Measurements from ENCODE around the gene LRMDA. TPM values are rescaled to one million over a fixed set of nuclear protein-coding genes. Genes with fewer than 3 reads are reported as not detected.

LRMDA gene
- total and polyA plus RNA-seq, 7 donors: 2.8 to 22.2 (median 9.0) TPM

DNA sequence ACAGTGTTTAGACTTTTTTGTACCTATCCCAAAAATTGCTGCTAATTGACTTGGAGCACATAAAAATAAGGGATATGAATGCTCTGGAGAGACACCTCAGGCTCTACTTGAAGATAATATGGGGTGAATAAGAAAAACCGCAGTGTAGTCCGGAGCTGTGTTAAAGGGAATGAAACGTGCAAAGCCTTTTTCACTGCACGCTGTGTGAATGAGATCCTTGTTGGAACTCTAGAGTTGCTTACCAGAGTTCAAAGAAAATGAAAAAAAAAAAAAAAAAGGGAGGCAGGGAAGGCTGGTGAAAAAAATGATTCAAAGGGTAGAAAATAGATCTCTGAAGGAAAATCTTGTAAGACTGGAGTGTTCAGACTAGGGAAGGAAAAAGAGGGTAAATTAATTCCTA is 226.6 kb downstream of the LRMDA start:
- WGBS, 2 donors: 94% methylated on average over 4 of the region's 4 CpGs
- H3K36me3 ChIP-seq: no peaks in the 10 kb centered on the region
- H3K27ac ChIP-seq: no peak overlapping the region
- intact Hi-C loops (cut with DNase I): loop anchor here (5.0 kb wide), 1 partner anchor 146 kb away; no protein-coding TSS in a partner anchor
- no peaks in the 10 kb centered on the region for H3K9me3 ChIP-seq
- H3K4me3 ChIP-seq: no peak overlapping the region
- no peak for TF ChIP-seq POLR2A (IDR thresholded peaks at IDR 0.05)
- no peak for TF ChIP-seq EP300 (IDR thresholded peaks at IDR 0.05)
- TF ChIP-seq, protein P1, sequence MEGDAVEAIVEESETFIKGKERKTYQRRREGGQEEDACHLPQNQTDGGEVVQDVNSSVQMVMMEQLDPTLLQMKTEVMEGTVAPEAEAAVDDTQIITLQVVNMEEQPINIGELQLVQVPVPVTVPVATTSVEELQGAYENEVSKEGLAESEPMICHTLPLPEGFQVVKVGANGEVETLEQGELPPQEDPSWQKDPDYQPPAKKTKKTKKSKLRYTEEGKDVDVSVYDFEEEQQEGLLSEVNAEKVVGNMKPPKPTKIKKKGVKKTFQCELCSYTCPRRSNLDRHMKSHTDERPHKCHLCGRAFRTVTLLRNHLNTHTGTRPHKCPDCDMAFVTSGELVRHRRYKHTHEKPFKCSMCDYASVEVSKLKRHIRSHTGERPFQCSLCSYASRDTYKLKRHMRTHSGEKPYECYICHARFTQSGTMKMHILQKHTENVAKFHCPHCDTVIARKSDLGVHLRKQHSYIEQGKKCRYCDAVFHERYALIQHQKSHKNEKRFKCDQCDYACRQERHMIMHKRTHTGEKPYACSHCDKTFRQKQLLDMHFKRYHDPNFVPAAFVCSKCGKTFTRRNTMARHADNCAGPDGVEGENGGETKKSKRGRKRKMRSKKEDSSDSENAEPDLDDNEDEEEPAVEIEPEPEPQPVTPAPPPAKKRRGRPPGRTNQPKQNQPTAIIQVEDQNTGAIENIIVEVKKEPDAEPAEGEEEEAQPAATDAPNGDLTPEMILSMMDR (IDR thresholded peaks at IDR 0.05): no peak
- TF ChIP-seq POLR2AphosphoS5 (IDR thresholded peaks at IDR 0.05): no peak
- no peak for DNase-seq
- peaks cover 0 to 61% (median 41%) of the 10 kb centered on the region in 4 donors for H3K4me1 ChIP-seq
- no peaks in the 10 kb centered on the region for H3K27me3 ChIP-seq

DNA sequence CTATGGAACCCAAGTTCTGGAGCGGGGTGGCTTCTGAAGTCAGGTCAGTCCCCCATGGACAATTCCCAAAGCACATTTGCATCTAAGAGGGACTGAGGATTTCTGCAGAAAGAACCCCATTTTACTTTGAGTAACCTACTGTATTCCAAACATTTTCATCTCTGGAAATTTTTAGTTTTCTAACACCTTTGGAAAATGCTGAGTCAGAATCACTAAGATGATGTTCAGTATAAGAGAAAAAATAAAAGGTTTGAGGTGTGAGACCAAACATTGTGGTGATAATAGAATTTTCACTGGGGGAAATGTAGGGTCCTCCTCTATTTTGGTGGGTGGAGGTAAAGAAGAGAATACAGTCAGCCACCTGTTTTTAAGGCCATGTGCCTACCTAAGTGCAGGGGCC is 227.1 kb downstream of the LRMDA start:
- no peak for DNase-seq
- no peaks in the 10 kb centered on the region for H3K9me3 ChIP-seq
- intact Hi-C loops (cut with DNase I): loop anchor here (5.0 kb wide), 1 partner anchor 146 kb away; no protein-coding TSS in a partner anchor
- no peaks in the 10 kb centered on the region for H3K36me3 ChIP-seq
- no peak overlapping the region for H3K27ac ChIP-seq
- H3K27me3 ChIP-seq: no peaks in the 10 kb centered on the region
- no peak overlapping the region for H3K4me3 ChIP-seq
- TF ChIP-seq POLR2A (IDR thresholded peaks at IDR 0.05) (no peak), EP300 (IDR thresholded peaks at IDR 0.05) (no peak), POLR2AphosphoS5 (IDR thresholded peaks at IDR 0.05) (no peak)
- TF ChIP-seq, protein P1 (IDR thresholded peaks at IDR 0.05): no peak
- peaks cover 0 to 62% (median 46%) of the 10 kb centered on the region in 4 donors for H3K4me1 ChIP-seq
- 94 to 95% methylated on average over 1 of the region's 1 CpG for WGBS, 2 donors

GRCh38 chr10:75658915-75659314 is 227.5 kb downstream of the LRMDA start:
- H3K4me1 ChIP-seq: peaks cover 0 to 64% (median 49%) of the 10 kb centered on the region in 4 donors

GRCh38 chr10:75660823-75661222 is 229.4 kb downstream of the LRMDA start:
- Histone ChIP-seq H3K36me3 (no peaks in the 10 kb centered on the region), H3K4me1 (peaks cover 0 to 56% (median 37%) of the 10 kb centered on the region in 4 donors), H3K27me3 (no peaks in the 10 kb centered on the region), H3K27ac (peak overlapping the region; percentile 24 to 86 (median 82)), H3K9me3 (no peaks in the 10 kb centered on the region), H3K4me3 (no peak overlapping the region)
- TF ChIP-seq EP300 (IDR thresholded peaks at IDR 0.05) (no peak), POLR2A (IDR thresholded peaks at IDR 0.05) (no peak), POLR2AphosphoS5 (IDR thresholded peaks at IDR 0.05) (no peak)
- TF ChIP-seq, protein P1 (IDR thresholded peaks at IDR 0.05): no peak
- DNase-seq: no peak
- WGBS, 2 donors: 59 to 78% methylated on average over 7 of the region's 7 CpGs
- intact Hi-C loops (cut with DNase I): loop anchor here (10.0 kb wide), 1 partner anchor 424 kb away; no protein-coding TSS in a partner anchor

More at GRCh38 chr10:75658915-75659314, 227.5 kb downstream of the LRMDA start:
- intact Hi-C loops (cut with DNase I): loop anchor here (5.0 kb wide), 1 partner anchor 147 kb away; no protein-coding TSS in a partner anchor
- TF ChIP-seq POLR2AphosphoS5 (IDR thresholded peaks at IDR 0.05) (no peak), EP300 (IDR thresholded peaks at IDR 0.05) (no peak), POLR2A (IDR thresholded peaks at IDR 0.05) (no peak)
- TF ChIP-seq, protein P1 (IDR thresholded peaks at IDR 0.05): no peak
- no peak for DNase-seq
- Histone ChIP-seq H3K9me3 (no peaks in the 10 kb centered on the region), H3K27me3 (no peaks in the 10 kb centered on the region), H3K4me3 (no peak overlapping the region), H3K36me3 (no peaks in the 10 kb centered on the region), H3K27ac (no peak overlapping the region)
- WGBS, 2 donors: 82 to 91% methylated on average over 6 of the region's 6 CpGs

Measured in sigmoid colon (tissue), 7 donors.